GM18502 (cell line): Measurements from ENCODE around the gene GRK1.

Experiments used
- ATAC-seq: cut with Tn5 transposase; IDR thresholded peaks from one replicate; pipeline ENCODE4 v1.9.1; 2021; ENCODE audit warnings: mild to moderate bottlenecking; ENCODE audit not compliant: unreplicated experiment, poor library complexity

The GRK1 gene

GRCh38 chr13:113647351-113648215 is 19.4 kb upstream of the GRK1 start:
- no peak for ATAC-seq

- ATAC-seq: no peak
These were observed 18.8 kb upstream of the GRK1 start for GRCh38 chr13:113648216-113648610.

- ATAC-seq: no peak
These were observed 17.8 kb upstream of the GRK1 start for GRCh38 chr13:113649212-113649611.

GRCh38 chr13:113650275-113650674 is 16.7 kb upstream of the GRK1 start:
- ATAC-seq: no peak

GRCh38 chr13:113650731-113651148 is 16.3 kb upstream of the GRK1 start:
- no peak for ATAC-seq

GRCh38 chr13:113651511-113652403 is 15.3 kb upstream of the GRK1 start:
- ATAC-seq: no peak

GRCh38 chr13:113652404-113653263 is 14.4 kb upstream of the GRK1 start:
- no peak for ATAC-seq

GRCh38 chr13:113653264-113654174 is 13.5 kb upstream of the GRK1 start:
- no peak for ATAC-seq

GRCh38 chr13:113654175-113654560 is 12.9 kb upstream of the GRK1 start:
- ATAC-seq: no peak

GRCh38 chr13:113654591-113655345 is 12.3 kb upstream of the GRK1 start:
- no peak for ATAC-seq

- no peak for ATAC-seq
These were observed 11.5 kb upstream of the GRK1 start for GRCh38 chr13:113655346-113656002.

- ATAC-seq: no peak
These were observed 10.9 kb upstream of the GRK1 start for GRCh38 chr13:113656003-113656588.

GRCh38 chr13:113656831-113657671 is 10.0 kb upstream of the GRK1 start:
- no peak for ATAC-seq

GRCh38 chr13:113657851-113658741 is 8.9 kb upstream of the GRK1 start, which contains the start of gene ATP4B:
Gene ATP4B, minus strand, starts transcription at chr13:113658198. Its CDS starts 54 bp downstream, at chr13:113658144.
- no peak for ATAC-seq

GRCh38 chr13:113658836-113659235 is 8.2 kb upstream of the GRK1 start:
- ATAC-seq: no peak

GRCh38 chr13:113659337-113659736 is 7.7 kb upstream of the GRK1 start:
- ATAC-seq: no peak
